Measurements from ENCODE around the gene ABHD15.

- TF ChIP-seq POLR2A (IDR thresholded peaks at IDR 0.05), result no peak
- TF ChIP-seq, protein P1, sequence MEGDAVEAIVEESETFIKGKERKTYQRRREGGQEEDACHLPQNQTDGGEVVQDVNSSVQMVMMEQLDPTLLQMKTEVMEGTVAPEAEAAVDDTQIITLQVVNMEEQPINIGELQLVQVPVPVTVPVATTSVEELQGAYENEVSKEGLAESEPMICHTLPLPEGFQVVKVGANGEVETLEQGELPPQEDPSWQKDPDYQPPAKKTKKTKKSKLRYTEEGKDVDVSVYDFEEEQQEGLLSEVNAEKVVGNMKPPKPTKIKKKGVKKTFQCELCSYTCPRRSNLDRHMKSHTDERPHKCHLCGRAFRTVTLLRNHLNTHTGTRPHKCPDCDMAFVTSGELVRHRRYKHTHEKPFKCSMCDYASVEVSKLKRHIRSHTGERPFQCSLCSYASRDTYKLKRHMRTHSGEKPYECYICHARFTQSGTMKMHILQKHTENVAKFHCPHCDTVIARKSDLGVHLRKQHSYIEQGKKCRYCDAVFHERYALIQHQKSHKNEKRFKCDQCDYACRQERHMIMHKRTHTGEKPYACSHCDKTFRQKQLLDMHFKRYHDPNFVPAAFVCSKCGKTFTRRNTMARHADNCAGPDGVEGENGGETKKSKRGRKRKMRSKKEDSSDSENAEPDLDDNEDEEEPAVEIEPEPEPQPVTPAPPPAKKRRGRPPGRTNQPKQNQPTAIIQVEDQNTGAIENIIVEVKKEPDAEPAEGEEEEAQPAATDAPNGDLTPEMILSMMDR (IDR thresholded peaks at IDR 0.05), result no peak
These were observed 43.6 kb upstream of the ABHD15 start for GRCh38 chr17:29610395-29610794.

All from Peyer's patch (tissue), 4 donors.